Activated CD4-positive, alpha-beta T cell treated with anti-CD3 and anti-CD28 coated beads for 24 hours (primary cell): ENCODE results near the gene PDE6H.

Source experiments
- DNase-seq, 2 donors: peaks; one replicate each; pipeline ENCODE4 v3.0.0-alpha.2; 2020; ENCODE audit warnings: low read depth in 2 of 2

Gene PDE6H

GRCh38 chr12:14974633-14975032, 1.8 kb downstream of the PDE6H start:
- DNase-seq: no peak

- DNase-seq: no peak
These were observed 2.6 kb downstream of the PDE6H start for GRCh38 chr12:14975457-14975856.

GRCh38 chr12:14976658-14977057, 3.8 kb downstream of the PDE6H start:
- no peak for DNase-seq

DNA sequence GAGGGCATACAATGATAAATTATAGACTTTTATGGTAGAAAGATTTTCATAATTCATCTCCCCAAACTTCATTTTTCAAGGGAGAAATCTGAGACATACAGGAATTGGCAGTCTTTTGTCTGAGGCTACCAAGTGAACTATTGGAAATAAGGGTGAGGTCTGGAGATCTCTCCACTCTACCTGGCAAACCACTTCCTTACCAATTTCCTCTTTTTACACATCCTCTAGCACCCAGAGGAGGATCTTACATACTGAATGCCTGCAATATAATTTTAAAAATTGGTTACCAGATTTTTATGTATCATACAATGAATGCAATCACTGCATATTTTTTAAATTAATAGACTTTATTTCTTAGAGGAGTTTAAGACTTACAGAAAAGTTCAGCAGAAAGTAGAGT, 6.6 kb downstream of the PDE6H start:
- no peak for DNase-seq

- DNase-seq: no peak
These were observed 8.2 kb downstream of the PDE6H start for GRCh38 chr12:14981049-14981448.

DNA sequence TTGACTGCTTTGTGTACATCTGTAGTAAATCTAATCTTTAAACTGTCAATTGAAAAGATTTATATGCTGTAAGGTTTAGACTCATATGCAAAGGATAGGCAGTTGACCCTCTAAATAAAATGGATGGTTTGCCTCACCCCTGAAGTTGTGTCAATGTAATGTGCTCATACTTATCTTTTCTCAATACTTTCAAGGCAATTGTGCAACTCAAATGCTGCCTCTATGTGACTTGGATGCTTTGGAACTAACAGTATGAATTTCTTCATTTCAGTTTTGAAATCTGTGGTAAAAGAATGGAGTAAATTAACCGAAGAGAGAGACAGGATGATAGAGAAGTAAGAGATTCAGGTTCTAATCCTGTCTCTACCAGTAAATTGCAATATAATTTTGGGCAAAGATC, 9.7 kb downstream of the PDE6H start:
- DNase-seq: no peak

DNA sequence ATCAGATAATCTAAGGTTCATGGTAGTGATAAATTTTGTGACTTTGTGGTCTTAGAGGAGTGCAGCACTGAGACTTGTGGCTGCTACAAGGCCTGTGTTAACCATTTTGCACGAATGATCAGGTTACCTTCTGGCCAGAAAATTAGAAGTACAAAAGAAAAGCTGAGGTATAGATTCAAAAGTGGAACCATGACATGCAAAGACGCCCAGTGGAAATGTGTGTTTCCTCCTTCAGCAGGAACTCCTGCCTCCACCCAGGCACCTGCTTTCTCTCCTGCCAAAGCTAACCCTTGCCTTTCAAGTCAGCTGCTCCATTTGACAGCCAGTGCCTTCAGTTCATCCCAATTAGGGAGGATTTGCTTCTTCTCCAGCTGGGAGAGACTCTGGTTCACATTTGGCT, 10.1 kb downstream of the PDE6H start:
- no peak for DNase-seq

- DNase-seq: no peak
These were observed 11.2 kb downstream of the PDE6H start for GRCh38 chr12:14984036-14984435.

- DNase-seq: no peak
These were observed 12.0 kb downstream of the PDE6H start for GRCh38 chr12:14984766-14985285.

DNA sequence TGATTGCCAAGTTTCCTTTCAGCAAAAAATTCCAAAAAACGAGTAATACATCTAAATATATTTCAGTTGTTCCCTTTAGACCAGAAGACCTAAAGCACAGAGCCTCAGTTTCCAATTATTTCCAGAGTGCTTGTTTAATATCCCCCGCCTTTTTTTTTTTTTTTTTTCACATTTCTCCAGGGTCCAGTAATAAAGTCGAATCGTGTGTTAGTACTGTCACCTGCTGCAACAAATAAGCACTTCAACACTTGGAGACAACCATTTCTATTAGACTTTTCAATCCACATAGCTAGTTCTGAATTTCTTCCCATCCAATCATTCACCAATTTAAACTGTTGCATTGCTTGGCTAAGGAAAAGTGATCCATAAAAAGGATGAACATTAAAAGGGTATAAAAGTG, 13.6 kb downstream of the PDE6H start:
- no peak for DNase-seq

DNA sequence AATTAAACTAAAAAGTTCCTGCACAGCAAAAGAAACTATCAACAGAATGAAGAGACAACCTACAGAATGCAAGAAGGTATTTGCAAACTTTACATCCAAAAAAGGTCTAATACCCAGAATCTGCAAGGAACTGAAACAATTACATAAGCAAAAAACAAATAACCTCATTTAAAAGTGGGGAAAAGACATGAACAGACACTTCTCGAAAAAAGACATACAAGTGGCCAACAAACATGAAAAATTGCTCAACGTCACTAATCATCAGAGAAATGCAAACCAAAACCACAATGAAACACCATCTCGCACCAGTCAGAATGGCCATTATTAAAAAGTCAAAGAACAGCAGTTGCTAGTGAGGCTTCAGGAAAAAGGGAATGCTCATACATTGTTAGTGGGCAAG, 15.2 kb downstream of the PDE6H start:
- DNase-seq: no peak

- DNase-seq: no peak
These were observed 16.9 kb downstream of the PDE6H start for GRCh38 chr12:14989790-14990189.

- DNase-seq: no peak
These were observed 18.2 kb downstream of the PDE6H start for GRCh38 chr12:14991069-14991468.

DNA sequence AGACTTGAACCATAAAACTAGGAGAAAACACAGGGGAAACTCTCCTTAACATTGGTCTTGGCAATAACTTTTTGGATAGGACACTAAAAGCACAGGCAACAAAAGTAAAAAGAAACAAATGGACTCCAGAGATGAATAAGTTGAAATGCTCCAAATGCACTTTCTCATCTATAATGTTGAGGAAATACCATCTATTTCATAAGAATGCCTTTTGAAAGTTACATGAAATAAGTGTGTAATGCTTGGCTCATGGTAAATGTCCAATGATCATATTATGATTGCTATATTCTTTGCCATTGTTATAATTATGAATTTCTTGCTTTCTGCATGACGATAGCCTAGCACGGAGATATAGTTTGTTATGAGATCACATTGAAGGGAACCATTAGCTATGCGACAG, 19.8 kb downstream of the PDE6H start:
- DNase-seq: no peak

DNA sequence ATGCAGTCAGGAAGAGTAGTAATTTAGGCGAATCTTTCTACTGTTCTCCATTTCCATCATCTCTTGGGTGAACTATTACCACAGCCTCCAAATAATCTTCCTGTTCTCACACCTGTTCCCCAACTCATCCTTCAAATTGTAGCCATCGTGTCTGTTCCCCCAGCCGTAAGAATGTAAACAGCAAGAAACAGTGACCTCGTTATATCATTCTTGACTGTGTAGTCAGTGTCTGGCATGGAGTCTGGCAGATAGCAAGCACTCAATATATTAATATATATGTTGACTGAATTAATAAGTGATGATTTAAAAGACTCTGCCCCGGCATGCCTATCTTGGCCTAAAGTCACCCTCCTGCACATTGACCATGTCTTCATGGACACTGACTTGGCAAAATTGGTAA, 20.3 kb downstream of the PDE6H start:
- DNase-seq: no peak

GRCh38 chr12:14993537-14994266, 20.9 kb downstream of the PDE6H start:
- DNase-seq: no peak

- DNase-seq: no peak
These were observed 21.8 kb downstream of the PDE6H start for GRCh38 chr12:14994610-14995009.

- no peak for DNase-seq
These were observed 23.0 kb downstream of the PDE6H start for GRCh38 chr12:14995583-14996425.

- DNase-seq: no peak
These were observed 25.2 kb downstream of the PDE6H start for GRCh38 chr12:14997998-14998397.

GRCh38 chr12:14999021-14999694, 26.3 kb downstream of the PDE6H start:
- DNase-seq: no peak

- no peak for DNase-seq
These were observed 27.0 kb downstream of the PDE6H start for GRCh38 chr12:14999695-15000365.

- no peak for DNase-seq
These were observed 27.7 kb downstream of the PDE6H start for GRCh38 chr12:15000575-15000974.
